H1 (cell line): ENCODE measurements around the gene NEB.

Source experiments
- POLR2A ChIP-seq, 2 experiments: IDR thresholded peaks; 1 replicate in 1 of 2; 2 replicates in 1 of 2; pipeline ENCODE4 v1.6.1; 2011; ENCODE audit warnings: low read depth in 2 of 2, low read length in 2 of 2, mild to moderate bottlenecking in 2 of 2; ENCODE audit errors: control extremely low read depth in 1 of 2
- TEAD4 ChIP-seq: IDR thresholded peaks from 2 replicates; pipeline ENCODE4 v1.6.1; 2012; ENCODE audit warnings: low read depth, low read length, inconsistent platforms, mixed read lengths
- TF ChIP-seq, protein P1 (sequence below): IDR thresholded peaks from 2 replicates; pipeline ENCODE4 v1.6.1; 2012; ENCODE audit warnings: inconsistent platforms
- TF ChIP-seq, protein P2 (sequence below): IDR thresholded peaks from 2 replicates; pipeline ENCODE4 v1.6.1; 2012; ENCODE audit warnings: inconsistent platforms
- TF ChIP-seq, protein P3 (sequence below), 3 experiments: IDR thresholded peaks; 1 replicate in 2 of 3; 2 replicates in 1 of 3; pipeline versions ENCODE4 v1.5.1 to v1.6.1; 2011; ENCODE audit warnings: low read length in 3 of 3, mild to moderate bottlenecking in 3 of 3, inconsistent platforms in 2 of 3, low read depth in 1 of 3, moderate library complexity in 1 of 3; ENCODE audit not compliant: insufficient read depth in 1 of 3; ENCODE audit errors: control extremely low read depth in 1 of 3

DNA sequence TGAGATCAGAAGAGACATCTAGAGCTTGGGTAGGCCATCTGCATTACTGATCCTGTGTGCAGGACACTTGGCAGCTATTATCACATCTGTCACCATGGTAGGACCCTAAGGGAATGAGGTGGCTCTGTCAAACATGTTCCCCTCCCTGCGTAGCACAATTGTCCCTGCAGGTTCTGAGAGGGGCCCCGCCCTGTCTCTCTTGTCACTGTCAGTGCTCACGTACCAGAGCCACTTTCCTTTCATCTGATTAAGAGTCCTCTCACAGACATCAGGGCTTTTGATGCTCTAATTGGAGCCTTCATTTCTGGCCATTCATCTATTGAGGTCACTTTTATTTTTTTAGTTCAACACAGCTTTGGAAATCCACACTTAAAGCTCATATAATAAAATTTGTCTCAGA lies 38.5 kb downstream of the NEB start:
- TF ChIP-seq POLR2A (IDR thresholded peaks at IDR 0.05; ENCODE audit: control extremely low read depth in 1 of 2, low read depth in 2 of 2, low read length in 2 of 2) (no peak), TEAD4 (no peak)
- TF ChIP-seq, protein P1, sequence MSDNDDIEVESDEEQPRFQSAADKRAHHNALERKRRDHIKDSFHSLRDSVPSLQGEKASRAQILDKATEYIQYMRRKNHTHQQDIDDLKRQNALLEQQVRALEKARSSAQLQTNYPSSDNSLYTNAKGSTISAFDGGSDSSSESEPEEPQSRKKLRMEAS: no peak
- TF ChIP-seq, protein P2, sequence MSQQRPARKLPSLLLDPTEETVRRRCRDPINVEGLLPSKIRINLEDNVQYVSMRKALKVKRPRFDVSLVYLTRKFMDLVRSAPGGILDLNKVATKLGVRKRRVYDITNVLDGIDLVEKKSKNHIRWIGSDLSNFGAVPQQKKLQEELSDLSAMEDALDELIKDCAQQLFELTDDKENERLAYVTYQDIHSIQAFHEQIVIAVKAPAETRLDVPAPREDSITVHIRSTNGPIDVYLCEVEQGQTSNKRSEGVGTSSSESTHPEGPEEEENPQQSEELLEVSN: no peak
- TF ChIP-seq, protein P3, sequence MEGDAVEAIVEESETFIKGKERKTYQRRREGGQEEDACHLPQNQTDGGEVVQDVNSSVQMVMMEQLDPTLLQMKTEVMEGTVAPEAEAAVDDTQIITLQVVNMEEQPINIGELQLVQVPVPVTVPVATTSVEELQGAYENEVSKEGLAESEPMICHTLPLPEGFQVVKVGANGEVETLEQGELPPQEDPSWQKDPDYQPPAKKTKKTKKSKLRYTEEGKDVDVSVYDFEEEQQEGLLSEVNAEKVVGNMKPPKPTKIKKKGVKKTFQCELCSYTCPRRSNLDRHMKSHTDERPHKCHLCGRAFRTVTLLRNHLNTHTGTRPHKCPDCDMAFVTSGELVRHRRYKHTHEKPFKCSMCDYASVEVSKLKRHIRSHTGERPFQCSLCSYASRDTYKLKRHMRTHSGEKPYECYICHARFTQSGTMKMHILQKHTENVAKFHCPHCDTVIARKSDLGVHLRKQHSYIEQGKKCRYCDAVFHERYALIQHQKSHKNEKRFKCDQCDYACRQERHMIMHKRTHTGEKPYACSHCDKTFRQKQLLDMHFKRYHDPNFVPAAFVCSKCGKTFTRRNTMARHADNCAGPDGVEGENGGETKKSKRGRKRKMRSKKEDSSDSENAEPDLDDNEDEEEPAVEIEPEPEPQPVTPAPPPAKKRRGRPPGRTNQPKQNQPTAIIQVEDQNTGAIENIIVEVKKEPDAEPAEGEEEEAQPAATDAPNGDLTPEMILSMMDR (IDR thresholded peaks at IDR 0.05; ENCODE audit: control extremely low read depth in 1 of 3, insufficient read depth in 1 of 3, low read depth in 1 of 3, low read length in 3 of 3): no peak
